Smooth muscle cell (in vitro differentiated cells): ENCODE measurements around the gene KIAA0513. TPM values are rescaled to one million over a fixed set of nuclear protein-coding genes. Genes with fewer than 3 reads are reported as not detected.

Experiments used
- DNase-seq: peaks from one replicate; lab custom pipeline; 2025; ENCODE audit not compliant: unreplicated experiment; lab: John Stamatoyannopoulos, UW
- H2AFZ ChIP-seq: fragments of 200-600 bp; sonication (generic); 2 replicates; pipeline ENCODE4 v1.6.0; 2016; ENCODE audit warnings: antibody characterized with exemption, low read depth, mild to moderate bottlenecking
- H3F3A ChIP-seq: fragments of 200-600 bp; sonication (generic); 2 replicates; pipeline ENCODE4 v1.6.0; 2017; ENCODE audit warnings: antibody characterized with exemption, low read depth
- H3K27ac ChIP-seq: fragments of 200-600 bp; sonication (generic); 2 replicates; pipeline ENCODE4 v1.5.1; 2016; ENCODE audit warnings: low read depth, mild to moderate bottlenecking
- H3K27me3 ChIP-seq: fragments of 200-600 bp; sonication (generic); 2 replicates; pipeline ENCODE4 v1.6.1; 2016; ENCODE audit warnings: low read depth, mild to moderate bottlenecking
- H3K36me3 ChIP-seq: fragments of 200-600 bp; sonication (generic); 2 replicates; pipeline ENCODE4 v1.5.1; 2016; ENCODE audit warnings: low read depth
- H3K4me1 ChIP-seq: fragments of 200-600 bp; sonication (generic); 2 replicates; pipeline ENCODE4 v1.5.1; 2016; ENCODE audit warnings: low read depth
- H3K4me2 ChIP-seq: fragments of 200-600 bp; sonication (generic); 2 replicates; pipeline ENCODE4 v1.6.0; 2016; ENCODE audit warnings: mild to moderate bottlenecking
- H3K4me3 ChIP-seq: fragments of 200-600 bp; sonication (generic); 2 replicates; pipeline ENCODE4 v1.5.1; 2016; ENCODE audit warnings: mild to moderate bottlenecking
- H3K79me2 ChIP-seq: fragments of 200-600 bp; sonication (generic); 2 replicates; pipeline ENCODE4 v1.6.0; 2016; ENCODE audit warnings: low read depth, mild to moderate bottlenecking
- H3K9ac ChIP-seq: fragments of 200-600 bp; sonication (generic); 2 replicates; pipeline ENCODE4 v1.6.0; 2016; ENCODE audit warnings: low read depth
- H3K9me3 ChIP-seq: fragments of 200-600 bp; sonication (generic); replicated peaks from 2 replicates; pipeline ENCODE4 v1.5.1; 2016; ENCODE audit warnings: low read depth
- H4K20me1 ChIP-seq: fragments of 200-600 bp; sonication (generic); 2 replicates; pipeline ENCODE4 v1.6.0; 2016; ENCODE audit warnings: low read depth
- CTCF ChIP-seq: fragments of 200-600 bp; sonication (generic); IDR thresholded peaks from 2 replicates; pipeline ENCODE4 v1.5.1; 2017; ENCODE audit warnings: borderline replicate concordance, mild to moderate bottlenecking, antibody characterized with exemption; ENCODE audit not compliant: insufficient read depth, poor library complexity, severe bottlenecking
- WGBS: methylation state at CpG from one replicate; pipeline ENCODE4 v1.1.7; 2016; ENCODE audit warnings: low lambda C conversion rate; 5-methylcytosine and 5-hydroxymethylcytosine counted together
- polyA plus RNA-seq: library from polyadenylated mRNA; unstranded; fragments of >200 nt; fragmentation: Nextera tagmentation; extraction: Ambion mirVana; gene quantifications from 2 replicates; pipeline ENCODE4 v1.2.1, GENCODE V29; 2016
- total RNA-seq: library from RNA; depleted of rRNA; stranded (reverse); fragments of >200 nt; gene quantifications from 2 replicates; pipeline ENCODE4 v1.2.3, GENCODE V29; 2014

KIAA0513 gene
- total and polyA plus RNA-seq, 2 experiments from 2014 or later, result 3.2 to 3.3 TPM

GRCh38 chr16:85041219-85042166, 13.9 kb downstream of the KIAA0513 start:
- H3K79me2 ChIP-seq, result no peaks in the 10 kb centered on the region
- no peak overlapping the region for H3K4me3 ChIP-seq
- H2AFZ ChIP-seq, result no peak overlapping the region
- H3K4me2 ChIP-seq, result no peak overlapping the region
- no peak for TF ChIP-seq CTCF
- no peaks in the 10 kb centered on the region for H3K9me3 ChIP-seq
- H3F3A ChIP-seq, result no peaks in the 10 kb centered on the region
- no peak overlapping the region for H3K27ac ChIP-seq
- no peaks in the 10 kb centered on the region for H3K4me1 ChIP-seq
- no peak for DNase-seq
- H3K27me3 ChIP-seq, result no peaks in the 10 kb centered on the region
- no peaks in the 10 kb centered on the region for H3K36me3 ChIP-seq
- H4K20me1 ChIP-seq, result peaks cover 16% of the 10 kb centered on the region
- 94% methylated on average over 27 of the region's 27 CpGs for WGBS
- H3K9ac ChIP-seq, result no peak overlapping the region

GRCh38 chr16:85042167-85042526, 14.6 kb downstream of the KIAA0513 start:
- 80% methylated on average over 6 of the region's 6 CpGs for WGBS
- TF ChIP-seq CTCF, result no peak
- H3K9ac ChIP-seq, result no peak overlapping the region
- H2AFZ ChIP-seq, result no peak overlapping the region
- H3K4me1 ChIP-seq, result no peaks in the 10 kb centered on the region
- H3K4me2 ChIP-seq, result no peak overlapping the region
- DNase-seq, result no peak
- H4K20me1 ChIP-seq, result peaks cover 12% of the 10 kb centered on the region
- no peaks in the 10 kb centered on the region for H3K79me2 ChIP-seq
- H3K9me3 ChIP-seq, result no peaks in the 10 kb centered on the region
- no peak overlapping the region for H3K4me3 ChIP-seq
- H3F3A ChIP-seq, result no peaks in the 10 kb centered on the region
- H3K27me3 ChIP-seq, result no peaks in the 10 kb centered on the region
- H3K36me3 ChIP-seq, result no peaks in the 10 kb centered on the region
- no peak overlapping the region for H3K27ac ChIP-seq

- no peaks in the 10 kb centered on the region for H3K79me2 ChIP-seq
- no peak overlapping the region for H3K27ac ChIP-seq
- no peaks in the 10 kb centered on the region for H3F3A ChIP-seq
- H3K4me1 ChIP-seq, result no peaks in the 10 kb centered on the region
- H4K20me1 ChIP-seq, result peaks cover 16% of the 10 kb centered on the region
- WGBS, result 92% methylated on average over 6 of the region's 6 CpGs
- H3K9me3 ChIP-seq, result no peaks in the 10 kb centered on the region
- H3K36me3 ChIP-seq, result no peaks in the 10 kb centered on the region
- H3K4me3 ChIP-seq, result no peak overlapping the region
- no peak overlapping the region for H3K9ac ChIP-seq
- no peak for TF ChIP-seq CTCF
- no peak overlapping the region for H2AFZ ChIP-seq
- H3K27me3 ChIP-seq, result no peaks in the 10 kb centered on the region
- H3K4me2 ChIP-seq, result no peak overlapping the region
- DNase-seq, result no peak
These were observed 15.0 kb downstream of the KIAA0513 start for GRCh38 chr16:85042606-85043005.

GRCh38 chr16:85045077-85045476, 17.5 kb downstream of the KIAA0513 start:
- Histone ChIP-seq H3K9me3 (no peaks in the 10 kb centered on the region), H3K27me3 (no peaks in the 10 kb centered on the region), H3K27ac (no peak overlapping the region), H3F3A (no peaks in the 10 kb centered on the region), H3K79me2 (no peaks in the 10 kb centered on the region), H3K4me1 (no peaks in the 10 kb centered on the region), H2AFZ (no peak overlapping the region), H3K4me2 (no peak overlapping the region), H3K9ac (no peak overlapping the region), H4K20me1 (peaks cover 39% of the 10 kb centered on the region), H3K36me3 (no peaks in the 10 kb centered on the region), H3K4me3 (no peak overlapping the region)
- TF ChIP-seq CTCF, result no peak
- no peak for DNase-seq
- WGBS, result 99% methylated on average over 5 of the region's 5 CpGs
